HG03575 (cell line): ENCODE results near the gene FLYWCH1.

Source experiments
- ATAC-seq: cut with Tn5 transposase; IDR thresholded peaks from one replicate; pipeline ENCODE4 v1.9.1; 2021; ENCODE audit not compliant: unreplicated experiment, insufficient number of reproducible peaks, low FRiP score; ENCODE audit errors: extremely low read depth

The FLYWCH1 gene

DNA sequence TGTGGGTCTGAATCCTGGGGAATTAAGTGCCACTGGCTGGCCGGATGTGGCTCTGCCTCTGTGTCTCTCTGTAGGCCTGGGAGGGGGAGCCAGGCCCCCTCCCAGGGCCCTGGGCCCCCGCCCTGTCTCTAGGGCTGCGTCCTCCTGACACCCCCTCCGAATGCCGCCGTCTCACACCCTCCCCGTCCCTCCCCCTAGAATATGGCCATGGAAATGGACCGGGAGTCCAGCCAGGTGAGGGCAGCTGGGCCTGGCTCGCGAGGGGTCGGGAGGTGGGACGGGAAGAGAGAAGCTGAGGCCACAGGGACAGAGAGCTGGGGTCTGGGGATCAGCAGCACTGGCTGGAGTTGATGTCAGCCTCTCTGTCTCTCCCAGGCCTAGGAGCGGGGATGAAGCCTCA lies 84.6 kb downstream of the FLYWCH1 start:
- no peak for ATAC-seq

DNA sequence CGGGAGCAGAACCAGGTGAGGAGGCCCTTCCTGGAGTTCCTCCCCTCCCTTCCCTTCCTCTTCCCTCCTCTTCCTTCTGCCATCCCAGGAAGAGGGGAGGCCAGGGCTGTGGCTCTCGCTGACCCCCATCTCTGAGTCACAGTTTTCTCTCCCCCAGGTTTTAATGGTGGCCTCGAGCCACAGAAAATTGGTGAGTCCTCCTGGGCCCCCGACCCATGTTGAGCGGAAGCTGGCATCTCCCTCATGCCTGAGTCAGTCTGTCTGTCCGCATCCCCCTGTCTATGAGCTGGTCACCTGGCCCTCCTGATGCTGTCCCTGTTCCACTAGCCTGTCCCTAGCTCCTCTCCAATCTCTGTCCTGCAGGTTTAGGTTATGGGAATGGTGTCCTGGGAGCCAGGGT lies 88.2 kb downstream of the FLYWCH1 start:
- no peak for ATAC-seq

DNA sequence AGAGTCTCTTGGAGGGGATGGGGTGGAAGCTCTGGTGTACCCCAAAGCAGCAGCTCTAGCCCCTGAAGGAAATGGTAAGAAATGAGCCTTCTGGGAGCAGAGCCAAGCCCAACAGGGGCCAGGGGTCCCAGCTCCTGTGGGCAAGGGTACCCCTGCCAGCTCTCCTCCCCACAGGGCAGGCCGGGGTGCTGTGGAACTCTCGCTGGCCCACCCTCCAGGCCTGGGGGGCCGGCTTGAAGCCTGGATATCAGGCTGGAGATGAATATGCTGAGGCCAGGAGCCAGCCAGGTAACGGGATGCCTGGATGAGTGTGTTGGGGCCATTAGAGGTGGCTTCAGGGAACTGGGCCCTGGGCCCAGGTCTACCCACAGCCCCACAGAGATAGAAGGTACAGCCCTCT lies 88.8 kb downstream of the FLYWCH1 start:
- no peak for ATAC-seq
